Endothelial cell of umbilical vein (primary cell): ENCODE measurements around the gene PLEKHD1. TPM values are rescaled to one million over a fixed set of nuclear protein-coding genes. Genes with fewer than 3 reads are reported as not detected.

Source experiments
- BruUV-seq: library from RNA; stranded (reverse); fragments of 400-500 nt; replicated peaks from 2 replicates; lab custom pipeline; 2021; lab: Mats Ljungman, UMichigan
- CTCF ChIA-PET: fragments of 300-600, 350-600 bp; sonication (Branson Sonifier 250); formaldehyde crosslinking; loops from one replicate; lab custom pipeline; 2021; ENCODE audit warnings: antibody characterized with exemption, inconsistent platforms; lab: Charles Lee
- POLR2A ChIA-PET: fragments of 300-600, 350-600 bp; sonication (Branson Sonifier 250); formaldehyde crosslinking; loops from one replicate; lab custom pipeline; 2021; ENCODE audit warnings: antibody characterized with exemption, inconsistent platforms; lab: Charles Lee
- DNase-seq: peaks from one replicate; pipeline ENCODE4 v3.0.0-alpha.2; 2011; ENCODE audit warnings: low read depth, low spot score
- FAIRE-seq: peaks from 2 replicates; lab custom pipeline; 2011; peaks lifted over from hg19 to GRCh38; lab: Jason Lieb, UNC
- H2AFZ ChIP-seq: 2 replicates; pipeline ENCODE4 v1.6.0; 2012; ENCODE audit warnings: low read depth, low read length, control low read depth, inconsistent platforms
- H3K27ac ChIP-seq: 2 replicates; pipeline ENCODE4 v1.5.1; 2011; ENCODE audit warnings: low read depth, mild to moderate bottlenecking, control low read depth, low read length, moderate library complexity; ENCODE audit not compliant: insufficient read depth
- H3K27me3 ChIP-seq, 2 experiments: 2 replicates each; pipeline versions ENCODE4 v1.6.0 to v1.6.1; 2011; ENCODE audit warnings: low read length in 2 of 2, mixed read lengths in 1 of 2; ENCODE audit not compliant: control insufficient read depth in 2 of 2, insufficient read depth in 2 of 2
- H3K36me3 ChIP-seq, 2 experiments: 2 replicates in 1 of 2; 3 replicates in 1 of 2; pipeline ENCODE4 v1.5.1; 2011; ENCODE audit warnings: low read length in 2 of 2, mild to moderate bottlenecking in 1 of 2, moderate library complexity in 1 of 2; ENCODE audit not compliant: control insufficient read depth in 2 of 2, insufficient read depth in 2 of 2; ENCODE audit errors: extremely low read depth in 1 of 2
- H3K4me1 ChIP-seq: 3 replicates; pipeline ENCODE4 v1.5.1; 2011; ENCODE audit warnings: mild to moderate bottlenecking, low read length; ENCODE audit not compliant: control insufficient read depth, insufficient read depth; ENCODE audit errors: extremely low read depth
- H3K4me2 ChIP-seq: 2 replicates; pipeline ENCODE4 v1.6.1; 2011; ENCODE audit warnings: low read length, control low read depth, mixed read lengths; ENCODE audit not compliant: insufficient read depth
- H3K4me3 ChIP-seq, 3 experiments: fragments of 200-600 bp in 1 of 3; sonication (generic), shearing (Covaris generic) in 1 of 3; replicated peaks in 1 of 3; 2 replicates each; pipeline ENCODE4 v1.5.1; 2011 to 2016; ENCODE audit warnings: control low read depth in 3 of 3, low read length in 3 of 3, mild to moderate bottlenecking in 2 of 3, inconsistent platforms in 1 of 3, low read depth in 1 of 3, moderate library complexity in 1 of 3; ENCODE audit not compliant: insufficient read depth in 1 of 3
- H3K79me2 ChIP-seq: 2 replicates; pipeline ENCODE4 v1.6.0; 2012; ENCODE audit warnings: low read length, inconsistent platforms; ENCODE audit not compliant: control insufficient read depth, insufficient read depth
- H3K9ac ChIP-seq: replicated peaks from 2 replicates; pipeline ENCODE3; 2011; ENCODE audit warnings: low read length, control low read depth; ENCODE audit not compliant: insufficient read depth; ENCODE audit errors: extremely low read depth
- H3K9me1 ChIP-seq: replicated peaks from 3 replicates; pipeline ENCODE4 v1.6.0; 2011; ENCODE audit warnings: mild to moderate bottlenecking, low read length; ENCODE audit not compliant: control insufficient read depth, insufficient read depth; ENCODE audit errors: extremely low read depth
- H3K9me3 ChIP-seq: replicated peaks from 2 replicates; pipeline ENCODE4 v1.5.1; 2012; ENCODE audit warnings: low read length, inconsistent platforms; ENCODE audit not compliant: control insufficient read depth, insufficient read depth
- H4K20me1 ChIP-seq: replicated peaks from 2 replicates; pipeline ENCODE3; 2011; ENCODE audit warnings: mild to moderate bottlenecking, low read length; ENCODE audit not compliant: control insufficient read depth, insufficient read depth; ENCODE audit errors: extremely low read depth
- CTCF ChIP-seq, 2 donors: IDR thresholded peaks; 1 replicate in 1 of 2; 2 replicates in 1 of 2; pipeline ENCODE4 v1.5.1; 2011; ENCODE audit warnings: low read length in 2 of 2, mild to moderate bottlenecking in 2 of 2, moderate library complexity in 2 of 2, control low read depth in 1 of 2, inconsistent platforms in 1 of 2, low read depth in 1 of 2; ENCODE audit not compliant: insufficient read depth in 1 of 2; ENCODE audit errors: extremely low read depth in 1 of 2
- EZH2 ChIP-seq: IDR thresholded peaks from 2 replicates; pipeline ENCODE4 v1.6.1; 2012; ENCODE audit warnings: borderline replicate concordance, low read depth, mild to moderate bottlenecking, moderate library complexity, low read length, inconsistent platforms; ENCODE audit not compliant: severe bottlenecking
- FOS ChIP-seq: IDR thresholded peaks from 2 replicates; pipeline ENCODE4 v1.6.1; 2011; ENCODE audit warnings: mild to moderate bottlenecking, low read length, moderate library complexity, borderline replicate concordance; ENCODE audit not compliant: insufficient read depth
- GATA2 ChIP-seq: IDR thresholded peaks from 2 replicates; pipeline ENCODE4 v1.7.0; 2011; ENCODE audit warnings: low read depth, mild to moderate bottlenecking, moderate library complexity, mixed read lengths, low read length; ENCODE audit not compliant: insufficient read length, insufficient read depth
- JUN ChIP-seq: IDR thresholded peaks from 2 replicates; pipeline ENCODE4 v1.6.1; 2011; ENCODE audit warnings: borderline replicate concordance, low read depth; ENCODE audit not compliant: insufficient read length, insufficient read depth
- MYC ChIP-seq: IDR thresholded peaks from one replicate; pipeline ENCODE4 v1.6.1; 2011; ENCODE audit warnings: mild to moderate bottlenecking, low read depth, low read length
- POLR2A ChIP-seq: IDR thresholded peaks from 2 replicates; pipeline ENCODE4 v1.6.1; 2012; ENCODE audit warnings: low read depth, mild to moderate bottlenecking, control low read depth, low read length
- POLR2AphosphoS5 ChIP-seq: IDR thresholded peaks from 2 replicates; pipeline ENCODE4 v1.6.1; 2012; ENCODE audit warnings: low read depth, mild to moderate bottlenecking, control low read depth, low read length, moderate library complexity; ENCODE audit not compliant: insufficient read depth
- dilution Hi-C: fragments of 300-500 bp; cut with MboI; formaldehyde crosslinking; loops from one replicate; pipeline ENCODE4 v1.15.0; 2019; ENCODE audit warnings: low sequenced_read_pairs; ENCODE audit not compliant: extremely low pct_ligation_motif_present
- intact Hi-C: fragments of 100-400 bp; cut with micrococcal nuclease; formaldehyde crosslinking; loops from one replicate; pipeline ENCODE4 v1.10.0; 2022
- polyA plus RNA-seq, 4 experiments: library from polyadenylated mRNA; depleted of rRNA in 3 of 4; stranded (reverse) in 3 of 4; unstranded in 1 of 4; fragments of >200 nt; gene quantifications; 2 replicates each; pipeline versions ENCODE4 v1.2.1 to v1.2.3, GENCODE V29; 2011 to 2012; ENCODE audit warnings: missing spikeins in 1 of 4
- total RNA-seq: library from RNA; stranded (reverse); gene quantifications from 2 replicates; pipeline ENCODE4 v1.2.3, GENCODE V29; 2021
- TF ChIP-seq, protein P1 (sequence below): IDR thresholded peaks from 2 replicates; pipeline ENCODE4 v1.6.1; 2011; ENCODE audit not compliant: insufficient read depth, insufficient read length

Gene PLEKHD1
- total and polyA plus RNA-seq, 2 donors (not counting 3 experiments of a cell fraction or from before 2014, with no cell fraction given), result 0.01 TPM; not detected in 1

GRCh38 chr14:69579476-69579875 is 94.9 kb downstream of the PLEKHD1 start:
- H3K9ac ChIP-seq, result no peak overlapping the region
- no peak overlapping the region for H2AFZ ChIP-seq
- FAIRE-seq (no peak), DNase-seq (no peak)
- H4K20me1 ChIP-seq, result no peaks in the 10 kb centered on the region
- dilution Hi-C loops (no loop called here), intact Hi-C loops (no loop called here)
- H3K27me3 ChIP-seq, result peaks cover 16 to 33% of the 10 kb centered on the region in 2 experiments
- ChIA-PET POLR2A (no interaction called here), CTCF (interaction anchor here (0.7 to 3.0 kb wide), 9 partner anchors 12 to 239 kb away, joined by 3 to 10 read pairs (median 4); no protein-coding TSS in a partner anchor)
- no peak overlapping the region for H3K4me2 ChIP-seq
- no peak overlapping the region for H3K27ac ChIP-seq
- BruUV-seq, result no TSS peak
- no peak for TF ChIP-seq EZH2
- TF ChIP-seq, protein P1, sequence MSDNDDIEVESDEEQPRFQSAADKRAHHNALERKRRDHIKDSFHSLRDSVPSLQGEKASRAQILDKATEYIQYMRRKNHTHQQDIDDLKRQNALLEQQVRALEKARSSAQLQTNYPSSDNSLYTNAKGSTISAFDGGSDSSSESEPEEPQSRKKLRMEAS, result no peak
- TF ChIP-seq CTCF (IDR thresholded peaks at IDR 0.05; ENCODE audit: extremely low read depth in 1 of 2, insufficient read depth in 1 of 2, low read depth in 1 of 2, low read length in 2 of 2), result no peak
- TF ChIP-seq MYC, result no peak
- TF ChIP-seq JUN, result no peak
- no peak for TF ChIP-seq POLR2AphosphoS5
- no peak for TF ChIP-seq POLR2A
- no peak for TF ChIP-seq FOS
- TF ChIP-seq GATA2, result no peak
- no peaks in the 10 kb centered on the region for H3K9me3 ChIP-seq
- no peaks in the 10 kb centered on the region for H3K36me3 ChIP-seq
- H3K4me3 ChIP-seq, result no peak overlapping the region
- no peaks in the 10 kb centered on the region for H3K4me1 ChIP-seq
- H3K9me1 ChIP-seq, result no peaks in the 10 kb centered on the region
- no peaks in the 10 kb centered on the region for H3K79me2 ChIP-seq
